Measurements from ENCODE around the gene GPATCH1. TPM values are rescaled to one million over a fixed set of nuclear protein-coding genes. Genes with fewer than 3 reads are reported as not detected.

The GPATCH1 gene
- total and polyA plus RNA-seq, 2 of the 13 experiments (the other 11 are each of a cell fraction or from before 2014, with no cell fraction given): 6.8 to 6.9 TPM

DNA sequence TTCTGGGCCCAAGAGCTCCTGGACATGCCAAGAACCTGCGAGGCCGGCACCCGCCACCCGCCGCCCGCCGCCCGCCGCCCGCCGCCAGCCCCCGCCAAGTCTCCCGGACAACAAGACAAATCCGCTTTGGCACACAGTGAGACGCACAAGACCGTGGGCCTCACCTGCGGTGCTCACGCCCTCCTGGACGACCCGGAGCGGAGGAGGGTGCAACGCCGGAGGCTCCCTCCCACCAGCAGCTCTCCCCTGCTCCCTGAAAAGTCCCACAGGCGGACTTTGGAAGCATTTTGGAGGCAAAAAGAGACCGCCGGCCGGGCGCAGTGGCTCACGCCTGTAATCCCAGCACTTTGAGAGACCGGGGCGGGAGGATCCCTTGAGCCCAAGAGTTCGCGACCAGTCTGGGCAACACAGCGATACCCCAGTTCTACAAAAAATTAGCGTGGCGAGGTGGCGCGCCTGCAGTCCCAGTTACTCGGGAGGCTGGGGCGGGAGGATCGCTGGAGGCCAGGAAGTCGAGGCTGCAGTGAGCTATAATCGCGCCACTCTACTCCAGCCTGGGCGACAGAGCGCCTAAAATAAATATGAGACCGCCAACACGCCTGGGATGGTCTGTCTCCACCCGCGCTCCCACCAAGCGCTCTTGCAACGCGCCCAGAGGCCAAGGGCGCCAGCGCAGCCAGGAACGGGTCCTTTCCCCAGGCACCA lies 17.1 kb upstream of the GPATCH1 start (continued):
- no peak for TF ChIP-seq IRX3 (CRISPR knock-in tag; IDR thresholded peaks at IDR 0.05; ENCODE audit: borderline replicate concordance, low read depth)
- TF ChIP-seq FLYWCH1 (CRISPR knock-in tag; IDR thresholded peaks at IDR 0.05): no peak
- TF ChIP-seq RBAK (CRISPR knock-in tag; IDR thresholded peaks at IDR 0.05): no peak
- peak; percentile 5; the same call in 1 of the 2 replicates for TF ChIP-seq MYC (CRISPR knock-in tag; IDR thresholded peaks at IDR 0.05; ENCODE audit: borderline replicate concordance)
- TF ChIP-seq, protein P1, sequence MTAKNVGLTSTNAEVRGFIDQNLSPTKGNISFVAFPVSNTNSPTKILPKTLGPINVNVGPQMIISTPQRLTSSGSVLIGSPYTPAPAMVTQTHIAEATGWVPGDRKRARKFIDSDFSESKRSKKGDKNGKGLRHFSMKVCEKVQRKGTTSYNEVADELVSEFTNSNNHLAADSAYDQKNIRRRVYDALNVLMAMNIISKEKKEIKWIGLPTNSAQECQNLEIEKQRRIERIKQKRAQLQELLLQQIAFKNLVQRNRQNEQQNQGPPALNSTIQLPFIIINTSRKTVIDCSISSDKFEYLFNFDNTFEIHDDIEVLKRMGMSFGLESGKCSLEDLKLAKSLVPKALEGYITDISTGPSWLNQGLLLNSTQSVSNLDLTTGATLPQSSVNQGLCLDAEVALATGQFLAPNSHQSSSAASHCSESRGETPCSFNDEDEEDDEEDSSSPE (CRISPR knock-in tag; IDR thresholded peaks at IDR 0.05): 0 out of 2 replicates have a peak, but pooled peaks have one; percentile 44
- no peak for TF ChIP-seq ZNF329 (CRISPR knock-in tag; IDR thresholded peaks at IDR 0.05; ENCODE audit: low read depth)
- TF ChIP-seq NFKB2 (CRISPR knock-in tag; IDR thresholded peaks at IDR 0.05; ENCODE audit: borderline replicate concordance): peak; percentile 41; the same call in 1 of the 2 replicates
- TF ChIP-seq ZFP1 (CRISPR knock-in tag; IDR thresholded peaks at IDR 0.05): no peak
- TF ChIP-seq ZFP90 (CRISPR knock-in tag; IDR thresholded peaks at IDR 0.05; ENCODE audit: borderline replicate concordance): no peak
- no peak for TF ChIP-seq ZNF44 (CRISPR knock-in tag; IDR thresholded peaks at IDR 0.05)
- TF ChIP-seq TP53 (CRISPR knock-in tag; conservative IDR thresholded peaks at IDR 0.05): no peak
- TF ChIP-seq MTA1 (CRISPR knock-in tag; IDR thresholded peaks at IDR 0.05; ENCODE audit: borderline replicate concordance): peak; percentile 44; the same call in 1 of the 2 replicates
- TF ChIP-seq THYN1 (CRISPR knock-in tag; IDR thresholded peaks at IDR 0.05; ENCODE audit: borderline replicate concordance, low read depth): no peak
- no peak for TF ChIP-seq ZNF850 (CRISPR knock-in tag; conservative IDR thresholded peaks at IDR 0.05)
- TF ChIP-seq, protein P2, sequence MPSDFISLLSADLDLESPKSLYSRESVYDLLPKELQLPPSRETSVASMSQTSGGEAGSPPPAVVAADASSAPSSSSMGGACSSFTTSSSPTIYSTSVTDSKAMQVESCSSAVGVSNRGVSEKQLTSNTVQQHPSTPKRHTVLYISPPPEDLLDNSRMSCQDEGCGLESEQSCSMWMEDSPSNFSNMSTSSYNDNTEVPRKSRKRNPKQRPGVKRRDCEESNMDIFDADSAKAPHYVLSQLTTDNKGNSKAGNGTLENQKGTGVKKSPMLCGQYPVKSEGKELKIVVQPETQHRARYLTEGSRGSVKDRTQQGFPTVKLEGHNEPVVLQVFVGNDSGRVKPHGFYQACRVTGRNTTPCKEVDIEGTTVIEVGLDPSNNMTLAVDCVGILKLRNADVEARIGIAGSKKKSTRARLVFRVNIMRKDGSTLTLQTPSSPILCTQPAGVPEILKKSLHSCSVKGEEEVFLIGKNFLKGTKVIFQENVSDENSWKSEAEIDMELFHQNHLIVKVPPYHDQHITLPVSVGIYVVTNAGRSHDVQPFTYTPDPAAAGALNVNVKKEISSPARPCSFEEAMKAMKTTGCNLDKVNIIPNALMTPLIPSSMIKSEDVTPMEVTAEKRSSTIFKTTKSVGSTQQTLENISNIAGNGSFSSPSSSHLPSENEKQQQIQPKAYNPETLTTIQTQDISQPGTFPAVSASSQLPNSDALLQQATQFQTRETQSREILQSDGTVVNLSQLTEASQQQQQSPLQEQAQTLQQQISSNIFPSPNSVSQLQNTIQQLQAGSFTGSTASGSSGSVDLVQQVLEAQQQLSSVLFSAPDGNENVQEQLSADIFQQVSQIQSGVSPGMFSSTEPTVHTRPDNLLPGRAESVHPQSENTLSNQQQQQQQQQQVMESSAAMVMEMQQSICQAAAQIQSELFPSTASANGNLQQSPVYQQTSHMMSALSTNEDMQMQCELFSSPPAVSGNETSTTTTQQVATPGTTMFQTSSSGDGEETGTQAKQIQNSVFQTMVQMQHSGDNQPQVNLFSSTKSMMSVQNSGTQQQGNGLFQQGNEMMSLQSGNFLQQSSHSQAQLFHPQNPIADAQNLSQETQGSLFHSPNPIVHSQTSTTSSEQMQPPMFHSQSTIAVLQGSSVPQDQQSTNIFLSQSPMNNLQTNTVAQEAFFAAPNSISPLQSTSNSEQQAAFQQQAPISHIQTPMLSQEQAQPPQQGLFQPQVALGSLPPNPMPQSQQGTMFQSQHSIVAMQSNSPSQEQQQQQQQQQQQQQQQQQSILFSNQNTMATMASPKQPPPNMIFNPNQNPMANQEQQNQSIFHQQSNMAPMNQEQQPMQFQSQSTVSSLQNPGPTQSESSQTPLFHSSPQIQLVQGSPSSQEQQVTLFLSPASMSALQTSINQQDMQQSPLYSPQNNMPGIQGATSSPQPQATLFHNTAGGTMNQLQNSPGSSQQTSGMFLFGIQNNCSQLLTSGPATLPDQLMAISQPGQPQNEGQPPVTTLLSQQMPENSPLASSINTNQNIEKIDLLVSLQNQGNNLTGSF (CRISPR knock-in tag; IDR thresholded peaks at IDR 0.05): no peak
- no peak for TF ChIP-seq NONO (IDR thresholded peaks at IDR 0.05)
- 0 out of 2 replicates have a peak, but pooled peaks have one; percentile 18 for TF ChIP-seq NONO (CRISPR knock-in tag; conservative IDR thresholded peaks at IDR 0.05)
- TF ChIP-seq NFKBIZ (CRISPR knock-in tag; IDR thresholded peaks at IDR 0.05): no peak
- 0 out of 2 replicates have a peak, but pooled peaks have one; percentile 50 for TF ChIP-seq ZBTB42 (CRISPR knock-in tag; IDR thresholded peaks at IDR 0.05)
- TF ChIP-seq ZZZ3 (CRISPR knock-in tag; IDR thresholded peaks at IDR 0.05; ENCODE audit: borderline replicate concordance): no peak
- 0 out of 2 replicates have a peak, but pooled peaks have one; percentile 5 for TF ChIP-seq HNF4A (CRISPR knock-in tag; IDR thresholded peaks at IDR 0.05)
- TF ChIP-seq, protein P3, sequence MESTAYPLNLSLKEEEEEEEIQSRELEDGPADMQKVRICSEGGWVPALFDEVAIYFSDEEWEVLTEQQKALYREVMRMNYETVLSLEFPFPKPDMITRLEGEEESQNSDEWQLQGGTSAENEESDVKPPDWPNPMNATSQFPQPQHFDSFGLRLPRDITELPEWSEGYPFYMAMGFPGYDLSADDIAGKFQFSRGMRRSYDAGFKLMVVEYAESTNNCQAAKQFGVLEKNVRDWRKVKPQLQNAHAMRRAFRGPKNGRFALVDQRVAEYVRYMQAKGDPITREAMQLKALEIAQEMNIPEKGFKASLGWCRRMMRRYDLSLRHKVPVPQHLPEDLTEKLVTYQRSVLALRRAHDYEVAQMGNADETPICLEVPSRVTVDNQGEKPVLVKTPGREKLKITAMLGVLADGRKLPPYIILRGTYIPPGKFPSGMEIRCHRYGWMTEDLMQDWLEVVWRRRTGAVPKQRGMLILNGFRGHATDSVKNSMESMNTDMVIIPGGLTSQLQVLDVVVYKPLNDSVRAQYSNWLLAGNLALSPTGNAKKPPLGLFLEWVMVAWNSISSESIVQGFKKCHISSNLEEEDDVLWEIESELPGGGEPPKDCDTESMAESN (CRISPR knock-in tag; conservative IDR thresholded peaks at IDR 0.05): 0 out of 2 replicates have a peak, but pooled peaks have one; percentile 12
- 0 out of 2 replicates have a peak, but pooled peaks have one; percentile 22 for TF ChIP-seq TAF1 (CRISPR knock-in tag; IDR thresholded peaks at IDR 0.05)
